NK-92 treated with Interleukin-12 subunit alpha and Interleukin-12 subunit beta, amount 100 ng/mL, for 24 hours (cell line): ENCODE results near the gene TPCN2.
"Not testable (repeated sequence)": the region's sequence is repeated elsewhere in the genome, so short reads cannot be mapped to it uniquely, and the experiment has no call there.

Experiments used
- DNase-seq: peaks from one replicate; lab custom pipeline; 2025; lab: John Stamatoyannopoulos, UW

The TPCN2 gene

DNA sequence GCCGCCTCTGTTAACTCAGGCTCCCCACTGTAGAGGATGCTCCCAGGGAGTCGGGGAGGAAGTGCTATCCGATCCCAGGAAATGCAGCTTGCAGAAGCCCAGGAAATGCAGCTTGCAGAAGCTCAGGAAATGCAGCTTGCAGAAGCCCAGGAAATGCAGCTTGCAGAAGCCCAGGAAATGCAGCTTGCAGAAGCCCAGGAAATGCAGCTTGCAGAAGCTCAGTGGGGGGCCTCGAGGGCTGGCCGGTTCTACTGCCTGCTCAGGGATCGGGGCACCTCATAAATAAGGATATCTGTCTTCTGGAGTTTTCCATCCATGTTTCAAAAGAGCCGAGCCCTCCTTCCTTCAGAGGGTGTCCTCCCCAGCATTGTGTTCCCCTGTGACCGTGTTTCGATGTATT is 81.9 kb downstream of the TPCN2 start:
- DNase-seq, result no peak

DNA sequence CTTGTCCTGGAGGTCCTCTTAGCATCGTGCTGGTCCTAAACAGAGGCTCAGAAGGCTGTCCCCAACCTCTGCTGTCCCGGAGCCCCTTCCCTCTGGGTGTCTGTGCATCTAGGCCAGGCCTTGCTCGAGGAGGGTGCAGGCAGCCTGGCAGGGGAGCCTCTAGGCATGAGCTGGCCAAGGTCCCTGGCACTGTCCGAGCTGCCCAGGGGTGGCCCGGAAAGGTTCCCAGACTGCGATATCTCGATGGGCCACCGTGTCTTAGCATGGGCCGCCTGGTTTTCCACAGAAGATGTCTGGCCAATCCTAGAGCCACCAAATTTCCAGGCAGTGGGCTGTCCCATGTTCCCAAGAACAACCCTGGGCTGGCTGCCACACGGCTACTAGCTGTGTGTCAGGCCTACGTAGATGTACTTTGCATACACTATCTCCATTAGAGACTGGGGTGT is 82.4 kb downstream of the TPCN2 start:
- no peak for DNase-seq

DNA sequence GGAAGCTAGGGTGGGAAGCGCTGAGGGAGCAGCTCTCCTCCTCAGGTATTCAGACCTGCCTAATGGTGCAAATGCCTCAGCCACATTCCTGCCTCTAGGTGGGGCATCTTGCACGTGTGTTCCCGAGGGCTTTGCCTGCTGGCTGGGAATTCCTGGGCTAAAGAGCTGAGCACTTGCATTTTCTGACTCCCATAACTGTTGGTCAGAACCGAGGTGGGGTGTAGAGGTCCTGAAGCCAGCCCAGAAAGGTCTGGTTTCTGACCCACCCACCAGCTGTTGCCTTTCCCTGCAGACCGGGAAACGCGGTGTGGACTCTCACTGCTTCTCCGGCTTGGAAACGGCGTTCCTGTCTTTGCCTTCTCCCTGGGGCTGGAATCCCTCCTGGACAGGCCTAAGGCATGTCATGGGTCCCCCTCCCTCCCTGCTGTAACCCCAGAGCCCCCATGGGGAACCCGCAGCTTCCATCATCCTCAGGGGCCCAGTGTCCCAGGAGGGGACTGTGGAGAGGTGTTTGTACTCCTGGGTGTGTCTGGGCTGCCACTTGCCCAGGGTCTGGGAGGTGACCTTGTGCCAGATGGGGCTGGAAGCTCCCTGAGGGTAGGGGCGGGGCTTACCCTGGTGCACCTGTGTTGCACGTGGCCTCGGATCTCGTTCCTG is 83.0 kb downstream of the TPCN2 start:
- DNase-seq, result no peak

DNA sequence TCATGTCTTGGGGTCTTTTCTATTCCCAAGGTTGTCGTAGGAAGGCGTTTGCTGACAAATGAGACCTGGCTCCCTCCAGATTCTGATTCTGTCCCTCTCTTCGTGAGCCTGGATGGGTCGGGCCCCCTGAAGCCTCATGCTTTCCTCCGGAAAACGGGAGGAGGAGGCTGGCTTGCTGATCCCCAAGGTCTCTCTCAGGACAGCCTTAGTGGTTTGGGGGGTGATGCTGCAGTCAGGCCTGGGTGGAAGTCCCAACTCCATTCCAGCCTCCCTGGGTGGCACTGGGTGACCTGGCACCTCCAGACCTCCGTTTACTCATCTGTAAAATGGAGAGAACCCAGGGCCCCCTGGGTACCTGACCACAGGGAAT is 83.6 kb downstream of the TPCN2 start:
- no peak for DNase-seq

DNA sequence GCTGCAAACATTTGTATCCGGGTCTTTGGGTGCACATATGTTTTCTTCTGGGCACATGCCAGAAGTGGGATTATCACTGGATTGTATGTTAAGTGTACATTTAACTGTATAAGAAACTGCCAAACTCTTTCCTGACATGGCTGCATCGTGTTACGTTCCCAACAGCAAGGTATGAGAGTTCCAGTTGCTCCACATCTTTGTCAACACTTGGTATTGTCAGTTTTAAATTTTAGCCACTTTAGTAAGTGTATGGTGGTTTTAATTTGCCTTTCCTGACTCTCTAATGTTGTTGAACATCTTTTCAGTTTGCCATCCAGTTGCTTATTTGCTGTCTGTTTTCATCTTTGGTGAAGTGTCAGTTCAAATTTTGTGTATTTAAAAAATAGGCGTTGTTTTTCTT is 84.5 kb downstream of the TPCN2 start:
- no peak for DNase-seq

DNA sequence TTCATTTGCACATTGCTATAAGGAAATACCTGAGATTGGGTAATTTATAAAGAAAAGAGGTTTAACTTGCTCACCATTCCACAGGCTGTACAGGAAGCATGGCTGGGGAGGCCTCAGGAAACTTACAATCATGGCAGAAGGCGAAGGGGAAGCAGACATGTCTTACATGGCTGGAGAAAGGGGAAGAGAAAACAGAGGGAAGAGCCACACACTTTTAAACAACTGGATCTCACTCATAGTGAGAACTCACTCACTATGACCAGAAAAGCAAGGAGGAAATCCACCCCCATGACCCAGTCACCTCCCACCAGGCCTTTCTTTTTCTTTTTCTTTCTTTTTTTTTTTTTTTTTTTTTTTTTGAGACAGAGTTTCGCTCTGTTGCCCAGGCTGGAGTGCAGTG is 85.5 kb downstream of the TPCN2 start:
- not testable (repeated sequence) for DNase-seq

DNA sequence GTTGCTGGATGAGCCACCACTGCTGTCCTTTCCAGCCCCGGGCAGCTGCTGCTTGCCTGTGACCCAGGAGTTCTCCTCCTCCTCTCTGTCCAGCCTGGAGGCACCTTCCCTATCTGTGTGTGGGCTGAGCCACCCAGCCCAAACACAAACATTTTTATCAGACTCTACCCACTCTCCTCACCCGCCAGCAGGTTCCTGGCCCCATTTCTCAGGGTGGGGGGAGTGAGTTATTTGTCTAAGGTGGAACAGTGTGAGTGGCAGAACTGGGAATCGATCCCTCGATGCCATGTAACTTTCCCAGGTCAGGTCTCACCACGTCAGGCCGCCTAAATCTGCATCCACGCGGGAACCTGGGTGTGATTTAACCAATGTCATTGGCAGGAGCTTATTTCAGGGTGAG is 86.2 kb downstream of the TPCN2 start:
- DNase-seq, result no peak

DNA sequence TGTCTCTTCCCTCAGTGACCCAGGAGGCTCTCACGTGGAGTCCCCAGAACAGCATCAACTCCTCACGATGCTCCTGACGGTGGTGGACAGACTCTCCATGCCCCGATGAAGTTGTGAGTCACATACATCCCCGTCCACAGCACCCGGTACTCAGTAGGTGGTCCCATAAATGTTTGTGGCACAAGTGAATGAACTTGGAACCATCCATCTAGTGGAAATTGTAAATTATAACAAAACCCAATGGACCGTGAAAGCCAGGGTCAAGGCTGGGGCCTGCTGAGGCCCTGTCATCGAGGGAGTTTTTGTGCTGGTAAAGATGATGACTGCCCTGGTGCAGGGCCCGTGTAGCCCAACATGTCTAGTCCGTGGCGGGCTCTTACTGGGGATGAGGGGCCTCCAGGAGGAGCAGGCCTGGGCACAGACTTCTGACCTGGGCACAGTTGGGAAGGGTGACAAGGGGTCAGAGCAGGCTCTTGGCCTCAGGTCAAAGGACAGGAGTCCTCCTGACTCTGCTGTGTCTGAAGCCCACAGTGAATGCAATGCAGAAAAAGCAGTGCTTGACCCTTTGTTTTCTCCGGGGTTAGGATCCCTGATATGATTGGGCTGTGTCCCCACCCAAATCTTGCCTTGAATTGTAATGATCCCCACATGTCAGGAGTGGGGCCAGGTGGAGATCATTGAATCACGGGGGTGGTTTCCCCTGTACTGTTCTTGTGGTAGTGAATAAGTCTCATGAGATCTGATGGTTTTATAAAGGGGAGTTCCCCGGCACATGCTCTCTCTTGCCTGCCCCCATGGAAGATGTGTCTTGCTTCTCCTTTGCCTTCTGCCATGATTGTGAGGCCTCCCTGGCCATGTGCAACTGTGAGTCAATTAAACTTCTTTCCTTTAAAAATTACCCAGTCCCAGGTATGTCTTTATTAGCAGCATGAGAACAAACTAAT is 87.0 kb downstream of the TPCN2 start:
- DNase-seq, result no peak

DNA sequence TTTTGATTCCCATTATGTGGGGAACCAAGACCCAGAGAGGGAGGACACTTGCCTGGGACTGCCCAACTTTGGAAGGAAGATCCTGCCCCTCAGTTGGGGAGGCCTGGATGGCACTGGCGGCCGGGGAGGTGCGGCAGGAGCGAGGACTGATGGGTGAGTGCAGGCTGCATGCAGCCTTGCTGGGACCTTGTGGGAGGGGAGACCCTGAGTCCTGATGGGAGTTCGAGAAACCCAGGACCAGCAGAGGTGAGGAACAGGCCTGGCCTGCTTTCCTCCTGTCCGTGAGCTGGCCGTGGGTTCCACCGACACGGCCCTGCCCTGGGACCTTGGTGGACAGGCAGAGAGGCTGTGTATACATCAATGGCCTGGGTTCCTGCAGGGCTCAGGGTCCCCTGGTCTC is 87.7 kb downstream of the TPCN2 start:
- DNase-seq, result no peak

DNA sequence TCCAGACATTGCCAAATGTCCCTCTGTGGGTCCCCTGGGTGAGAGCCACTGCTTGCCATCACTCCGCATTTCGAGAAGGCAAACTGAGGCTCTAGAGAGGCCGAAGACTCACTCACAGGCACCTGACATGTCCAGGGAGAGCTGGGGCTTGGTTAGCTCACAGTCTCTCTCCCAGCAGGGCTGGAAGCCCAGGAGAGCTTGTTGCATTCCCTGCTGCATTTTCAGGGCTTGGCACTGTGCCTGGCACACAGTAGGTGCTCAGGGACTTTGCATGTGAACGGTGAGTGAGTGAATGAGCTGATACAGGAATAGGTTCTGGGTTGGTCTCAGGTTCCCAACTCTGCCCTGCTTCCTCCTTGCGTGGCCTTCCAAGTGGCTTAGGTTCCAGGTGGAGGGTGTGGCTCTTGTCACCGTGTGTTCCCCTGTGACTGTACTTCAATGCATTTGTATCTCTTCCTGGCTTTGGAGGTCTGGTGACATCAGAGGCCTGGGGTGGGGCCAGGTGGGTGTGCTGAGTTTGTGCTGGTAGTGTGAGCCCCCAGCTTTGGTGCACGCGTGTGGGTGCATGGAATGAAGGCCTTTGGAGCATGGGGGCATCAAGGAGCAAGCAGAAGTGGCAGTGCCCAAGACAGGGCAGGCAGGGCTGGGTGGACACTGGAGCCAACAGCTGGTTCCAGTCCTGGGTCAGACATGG is 88.6 kb downstream of the TPCN2 start:
- DNase-seq, result no peak

DNA sequence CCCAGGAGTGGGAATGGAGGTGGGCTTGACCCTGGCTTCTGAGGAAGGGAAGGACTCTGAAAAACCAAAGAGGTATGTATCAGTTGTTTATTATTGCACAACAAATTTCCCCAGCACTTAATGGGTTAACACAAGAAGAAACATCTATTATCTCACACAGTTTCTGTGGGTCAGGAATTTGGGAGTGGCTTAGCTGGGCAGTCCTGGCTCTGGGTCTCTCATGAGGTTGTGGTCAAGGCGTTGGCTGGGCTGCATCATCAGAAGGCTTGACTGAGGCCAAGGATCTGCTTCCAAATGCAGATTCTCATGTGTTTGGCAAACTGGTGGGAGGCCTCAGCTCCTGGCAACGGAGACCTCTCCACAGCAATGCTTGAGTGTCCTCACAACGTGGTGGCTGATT is 89.5 kb downstream of the TPCN2 start:
- no peak for DNase-seq

DNA sequence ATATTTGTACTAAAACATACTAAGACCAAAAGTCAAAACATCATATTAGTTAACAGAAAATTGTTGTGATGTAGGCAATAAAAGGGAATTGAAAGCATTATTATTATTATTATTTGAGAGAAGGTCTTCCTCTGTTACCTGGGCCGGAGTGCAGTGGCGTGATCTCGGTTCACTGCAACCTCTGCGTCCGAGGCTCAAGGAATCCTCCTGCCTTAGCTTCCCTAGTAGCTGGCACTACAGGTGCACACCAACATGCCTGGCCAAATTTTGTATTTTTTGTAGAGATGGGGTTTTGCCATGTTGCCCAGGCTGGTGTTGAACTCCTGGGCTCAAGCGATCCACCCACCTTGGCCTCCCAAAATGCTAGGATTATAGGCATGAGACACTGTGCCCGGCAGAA is 91.4 kb downstream of the TPCN2 start:
- DNase-seq, result not testable (repeated sequence)

DNA sequence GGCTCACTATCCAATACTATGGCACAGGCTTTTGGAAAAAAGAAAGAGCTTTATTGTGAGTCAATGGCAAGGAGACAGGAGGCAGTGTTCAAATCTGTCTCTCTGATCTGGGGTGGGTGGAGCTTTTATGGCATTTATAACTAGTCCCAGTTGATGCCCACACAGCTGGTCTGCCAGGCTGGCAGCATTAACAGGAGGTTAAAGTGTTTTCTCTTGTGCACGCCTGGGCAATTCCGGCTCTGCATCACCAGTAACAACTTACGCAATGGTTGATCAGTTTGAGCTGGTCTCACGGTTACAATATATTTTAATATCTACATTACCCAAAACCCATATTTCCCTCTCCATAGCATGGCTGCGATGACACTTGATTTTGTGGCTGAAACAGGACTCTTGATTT is 91.9 kb downstream of the TPCN2 start:
- no peak for DNase-seq

DNA sequence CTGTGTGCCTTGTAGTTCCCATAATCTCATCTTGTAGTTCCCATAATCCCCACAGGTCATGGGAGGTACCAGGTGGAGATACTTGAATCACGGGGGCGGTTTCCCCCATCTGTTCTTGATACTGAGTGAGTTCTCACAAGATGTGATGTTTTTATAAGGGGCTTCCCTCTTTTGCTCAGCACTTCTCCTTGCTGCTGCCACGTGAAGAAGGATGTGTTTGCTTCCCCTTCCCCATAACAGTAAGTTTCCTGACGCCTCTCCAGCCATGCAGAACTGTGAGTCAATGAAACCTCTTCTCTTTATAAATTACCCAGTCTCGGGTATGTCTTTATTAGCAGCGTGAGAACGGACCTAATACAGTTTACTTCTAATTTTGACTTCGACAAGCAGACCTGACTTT is 93.0 kb downstream of the TPCN2 start:
- DNase-seq, result no peak

DNA sequence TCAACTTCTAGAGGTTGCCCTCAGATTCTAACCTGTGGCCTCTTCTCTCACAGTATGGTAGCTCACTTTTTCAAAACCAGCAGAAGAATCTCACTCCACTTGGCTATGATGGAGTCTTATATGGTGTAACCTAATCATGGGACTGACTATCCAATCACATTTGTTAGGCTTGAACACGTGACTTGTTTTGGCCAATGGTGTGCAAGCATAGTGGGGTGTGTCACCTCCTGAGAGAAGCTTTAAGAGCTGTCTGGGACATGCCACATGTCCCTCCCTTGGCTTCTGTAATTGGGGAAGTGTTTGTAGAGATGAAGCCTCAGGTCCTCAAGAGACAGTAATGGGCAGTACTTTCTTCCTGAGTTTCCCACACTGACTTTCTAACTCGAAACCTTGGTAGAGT is 94.2 kb downstream of the TPCN2 start:
- no peak for DNase-seq

DNA sequence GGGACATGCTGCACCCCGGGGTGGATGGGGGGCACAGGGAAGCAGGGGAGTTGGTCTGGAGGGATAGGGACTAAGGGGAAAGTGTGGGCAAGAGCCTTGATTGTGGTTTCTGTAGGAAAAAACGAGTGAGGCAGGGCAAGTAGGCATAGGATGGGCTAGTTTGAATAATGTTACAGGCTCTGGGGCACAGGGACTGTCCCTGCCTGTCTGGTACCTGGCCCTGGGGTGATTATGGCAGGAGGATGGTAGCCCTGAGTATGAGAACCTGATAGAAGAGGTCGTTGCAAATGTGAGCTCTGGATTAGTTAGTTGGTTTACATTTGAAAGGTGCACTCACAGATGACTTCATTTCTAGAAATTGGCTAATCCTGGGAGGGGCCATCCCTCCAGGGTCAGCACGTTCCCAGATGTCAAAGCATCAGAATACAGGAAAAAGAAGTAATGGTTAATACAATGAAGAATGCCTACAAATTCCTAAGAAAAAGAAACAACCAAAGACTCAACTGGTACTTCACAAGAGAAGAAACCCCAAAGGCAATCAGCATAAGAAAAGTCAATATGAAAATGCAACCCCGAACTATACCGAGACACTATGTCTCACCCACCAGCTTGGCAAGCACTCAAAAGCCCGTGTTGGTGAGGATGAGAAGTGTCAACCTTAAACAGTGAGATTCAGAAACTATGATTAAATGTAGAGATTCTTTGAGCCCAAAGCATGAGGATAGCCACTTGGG is 95.8 kb downstream of the TPCN2 start:
- DNase-seq, result no peak

DNA sequence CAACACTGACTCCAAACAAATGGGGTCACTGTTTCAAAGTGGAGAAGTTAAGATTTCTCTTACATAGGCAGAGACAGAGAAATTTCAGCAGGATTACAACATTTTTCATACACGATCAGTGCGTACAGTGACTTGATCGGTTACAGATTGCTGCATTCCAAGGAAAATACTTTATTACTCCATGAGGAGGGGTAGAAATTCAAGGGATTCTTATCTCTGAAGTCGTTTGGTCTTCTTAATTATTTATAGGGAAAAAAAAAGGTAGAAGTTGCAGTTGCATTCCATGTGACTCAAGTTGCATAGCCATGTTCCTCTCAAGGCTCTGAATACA is 96.3 kb downstream of the TPCN2 start:
- no peak for DNase-seq

DNA sequence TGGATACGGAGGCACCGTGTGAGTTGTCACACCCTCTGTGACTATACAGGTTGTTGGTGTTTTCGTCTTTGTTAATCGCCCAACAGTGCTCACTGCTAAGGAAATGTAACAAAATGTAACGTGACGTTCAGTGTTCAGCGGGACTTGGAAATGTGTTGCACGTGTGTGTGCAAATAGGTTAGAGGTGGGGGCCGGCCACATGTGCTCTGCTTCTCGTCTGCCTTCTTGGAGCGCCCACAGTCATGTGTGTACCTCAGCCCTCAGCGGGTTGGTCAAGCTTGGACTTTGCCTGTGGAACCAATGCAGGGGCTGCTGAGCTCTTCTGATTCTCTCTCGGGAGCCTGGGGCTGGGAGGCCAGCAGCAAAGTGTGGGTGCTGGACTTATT is 99.6 kb downstream of the TPCN2 start:
- DNase-seq, result no peak

DNA sequence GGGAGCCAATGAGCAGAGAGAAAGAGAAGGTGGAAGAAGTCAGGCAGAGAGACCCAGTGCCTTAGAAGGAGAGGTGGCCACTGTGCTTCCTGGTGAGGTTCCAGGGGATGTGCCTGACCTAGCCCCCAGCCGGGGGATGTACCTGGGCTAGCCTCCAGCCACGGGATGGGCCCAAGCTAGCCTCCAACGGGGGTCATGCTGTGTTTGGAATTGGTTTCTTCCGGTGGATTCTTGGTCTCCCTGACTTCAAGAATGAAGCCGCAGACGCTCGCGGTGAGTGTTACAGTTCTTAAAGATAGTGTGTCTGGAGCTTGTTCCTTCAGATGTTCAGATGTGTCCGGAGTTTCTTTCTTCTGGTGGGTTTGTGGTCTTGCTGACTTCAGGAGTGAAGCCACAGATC is 100.1 kb downstream of the TPCN2 start:
- DNase-seq, result no peak

DNA sequence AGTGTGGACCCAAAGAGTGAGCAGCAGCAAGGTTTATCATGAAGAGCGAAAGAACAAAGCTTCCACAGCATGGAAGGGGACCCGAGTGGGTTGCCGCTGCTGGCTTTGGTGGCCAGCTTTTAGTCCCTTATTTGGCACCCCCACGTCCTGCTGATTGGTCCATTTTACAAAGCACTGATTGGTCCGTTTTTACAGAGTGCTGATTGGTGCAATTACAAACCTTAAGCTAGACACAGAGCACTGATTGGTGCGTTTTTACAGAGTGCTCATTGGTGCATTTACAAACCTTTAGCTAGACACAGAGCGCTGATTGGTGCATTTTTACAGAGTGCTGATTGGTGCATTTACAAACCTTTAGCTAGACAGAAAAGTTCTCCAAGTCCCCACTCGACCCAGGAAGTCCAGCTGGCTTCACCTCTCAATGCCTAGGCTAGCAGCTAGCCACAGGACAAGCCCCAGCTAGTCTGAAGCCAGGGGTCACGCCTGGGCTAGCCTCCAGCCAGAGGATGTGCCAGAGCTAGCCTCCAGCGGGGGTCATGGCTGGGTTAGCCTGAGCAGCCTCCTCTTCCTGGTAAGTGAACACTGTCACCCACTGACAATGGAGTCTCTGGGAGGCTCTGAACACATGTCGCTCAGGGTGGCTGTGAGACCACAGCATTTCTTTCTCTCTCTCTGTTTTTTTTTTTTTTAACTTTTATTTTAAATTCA is 100.8 kb downstream of the TPCN2 start:
- DNase-seq, result not testable (repeated sequence)

DNA sequence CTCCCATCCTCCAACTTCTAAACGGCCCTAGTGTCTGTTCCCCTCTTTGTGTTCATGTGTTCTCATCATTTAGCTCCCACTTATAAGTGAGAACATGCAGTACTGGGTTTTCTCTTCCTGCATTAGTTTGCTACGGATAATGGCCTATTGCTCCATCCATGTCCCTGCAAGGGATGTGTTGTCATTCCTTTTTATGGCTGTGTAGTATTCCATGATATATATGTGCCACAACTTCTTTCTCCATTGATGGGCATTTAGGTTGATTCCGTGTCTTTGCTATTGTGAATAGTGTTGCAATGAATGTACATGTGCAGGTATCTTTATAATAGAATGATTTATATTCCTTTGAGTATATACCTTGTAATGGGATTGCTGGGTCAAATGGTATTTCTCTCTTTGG is 101.4 kb downstream of the TPCN2 start:
- DNase-seq, result no peak

DNA sequence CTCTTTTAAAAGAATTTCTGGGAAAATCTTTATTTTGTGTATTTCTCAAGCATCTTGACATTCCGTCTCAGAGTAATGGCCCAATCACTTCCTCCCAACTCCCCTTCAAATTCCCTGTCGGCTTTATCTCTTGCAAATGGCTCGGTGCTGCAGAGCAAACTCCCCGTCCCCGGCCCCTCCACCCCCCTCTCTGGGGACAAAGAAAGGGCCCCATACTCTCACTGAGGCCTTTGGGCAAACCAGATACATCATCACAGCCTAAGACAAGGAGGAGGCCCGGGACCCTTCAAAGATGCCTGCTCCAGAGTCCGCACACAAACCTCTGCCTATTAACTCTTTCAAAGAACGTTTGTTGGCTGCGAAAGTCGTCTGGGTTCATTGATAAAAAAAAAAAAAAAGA is 103.1 kb downstream of the TPCN2 start:
- DNase-seq, result no peak
